CD4-positive, alpha-beta T cell (primary cell): Measurements from ENCODE around the gene OIP5. TPM values are rescaled to one million over a fixed set of nuclear protein-coding genes. Genes with fewer than 3 reads are reported as not detected.

Experiments used
- ATAC-seq: fragments of 200-7000 bp; cut with Tn5 transposase; one replicate; pipeline ENCODE4 v1.10.0; 2022; ENCODE audit warnings: mild to moderate bottlenecking; ENCODE audit not compliant: poor library complexity
- CTCF ChIA-PET: fragments of 350-600 bp; sonication (Branson Sonifier 250); formaldehyde crosslinking; loops from one replicate; lab custom pipeline; 2021; ENCODE audit warnings: antibody characterized with exemption, inconsistent platforms; lab: Charles Lee
- POLR2A ChIA-PET: fragments of 350-600 bp; sonication (Branson Sonifier 250); formaldehyde crosslinking; loops from one replicate; lab custom pipeline; 2021; ENCODE audit warnings: antibody characterized with exemption, inconsistent platforms; lab: Charles Lee
- DNase-seq, 14 experiments: peaks; one replicate each; pipeline ENCODE4 v3.0.0-alpha.2; 2013 to 2020; ENCODE audit warnings: mixed read lengths in 2 of 14
- H3K27ac ChIP-seq, 2 donors: one replicate each; pipeline versions ENCODE4 v1.5.1 to v1.7.0; 2013; ENCODE audit warnings: low read length in 2 of 2, low read depth in 1 of 2, mild to moderate bottlenecking in 1 of 2
- H3K27me3 ChIP-seq, 2 experiments: 1 replicate in 1 of 2; 2 replicates in 1 of 2; pipeline versions ENCODE4 v1.6.1 to v1.7.0; 2013; ENCODE audit warnings: low read length in 2 of 2, control low read depth in 1 of 2, mild to moderate bottlenecking in 1 of 2, moderate library complexity in 1 of 2; ENCODE audit not compliant: insufficient read depth in 2 of 2, control insufficient read depth in 1 of 2
- H3K36me3 ChIP-seq: one replicate; pipeline ENCODE4 v1.6.1; 2013; ENCODE audit warnings: low read length, control low read depth; ENCODE audit not compliant: insufficient read depth
- H3K4me1 ChIP-seq: one replicate; pipeline ENCODE4 v1.6.1; 2013; ENCODE audit warnings: low read length, control low read depth; ENCODE audit not compliant: insufficient read depth
- H3K4me3 ChIP-seq: one replicate; pipeline ENCODE4 v1.5.1; 2013; ENCODE audit warnings: mild to moderate bottlenecking, low read length, moderate library complexity
- H3K9me3 ChIP-seq, 2 experiments: 1 replicate in 1 of 2; 2 replicates in 1 of 2; pipeline versions ENCODE4 v1.6.1 to v1.7.0; 2013; ENCODE audit warnings: low read length in 2 of 2, mild to moderate bottlenecking in 2 of 2, control low read depth in 1 of 2, moderate library complexity in 1 of 2; ENCODE audit not compliant: control insufficient read depth in 1 of 2, insufficient read depth in 1 of 2
- H3K27ac Mint-ChIP-seq: one replicate; pipeline ENCODE4 v1.8.0; 2020; ENCODE audit warnings: mixed read lengths
- H3K27me3 Mint-ChIP-seq: one replicate; pipeline ENCODE4 v1.8.0; 2021; ENCODE audit warnings: mixed read lengths
- H3K36me3 Mint-ChIP-seq: one replicate; pipeline ENCODE4 v1.8.0; 2021; ENCODE audit warnings: low read depth, mixed read lengths
- H3K4me1 Mint-ChIP-seq: one replicate; pipeline ENCODE4 v1.8.0; 2021; ENCODE audit warnings: low read depth, mixed read lengths
- H3K4me3 Mint-ChIP-seq: one replicate; pipeline ENCODE4 v1.8.0; 2020; ENCODE audit warnings: mild to moderate bottlenecking, mixed read lengths
- H3K9me3 Mint-ChIP-seq: one replicate; pipeline ENCODE4 v1.8.0; 2020; ENCODE audit warnings: mixed read lengths
- intact Hi-C, 2 experiments: fragments of 100-400 bp; cut with DNase I in 1 of 2; cut with micrococcal nuclease in 1 of 2; formaldehyde crosslinking; loops; one replicate each; pipeline versions ENCODE4 v1.15.1 to v1.9.0; 2023 to 2025; cut with DNase I, micrococcal nuclease
- total RNA-seq, 174 experiments: library from RNA in 2 of 174; stranded (reverse) in 2 of 174; gene quantifications; one replicate each; pipeline ENCODE4 v1.2.3 and lab custom pipeline; 2021 to 2026
- TF ChIP-seq, protein P1 (sequence below): fragments of 200-600 bp; IDR thresholded peaks from one replicate; pipeline ENCODE4 v1.8.0; 2022; ENCODE audit warnings: antibody characterized with exemption, mild to moderate bottlenecking

OIP5 gene
- total RNA-seq, 2 experiments from 2014 or later = 0.20 to 0.36 TPM

DNA sequence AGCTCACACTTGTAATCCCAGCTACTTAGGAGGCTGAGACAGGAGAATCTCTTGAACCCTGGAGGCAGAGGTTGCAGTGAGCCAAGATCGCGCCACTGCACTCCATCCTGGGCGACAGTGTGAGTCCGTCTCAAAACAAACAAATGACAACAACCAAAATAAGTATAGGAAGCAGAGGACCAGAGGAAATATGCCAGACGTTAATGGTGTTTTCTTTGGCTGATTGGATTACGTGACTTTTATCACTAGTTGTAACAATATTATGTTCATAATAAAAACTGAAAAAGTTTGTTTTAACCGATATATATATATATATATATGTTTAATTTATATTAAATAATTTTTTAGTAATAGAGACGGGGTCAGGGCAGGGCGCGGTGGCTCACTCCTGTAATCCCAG lies 22.0 kb upstream of the OIP5 start:
- no peak for DNase-seq
- no peak overlapping the region for H3K4me3 ChIP-seq
- CTCF ChIA-PET = interaction anchor here (0.6 kb wide), 1 partner anchor 144 kb away, joined by 3 read pairs; no protein-coding TSS in a partner anchor

DNA sequence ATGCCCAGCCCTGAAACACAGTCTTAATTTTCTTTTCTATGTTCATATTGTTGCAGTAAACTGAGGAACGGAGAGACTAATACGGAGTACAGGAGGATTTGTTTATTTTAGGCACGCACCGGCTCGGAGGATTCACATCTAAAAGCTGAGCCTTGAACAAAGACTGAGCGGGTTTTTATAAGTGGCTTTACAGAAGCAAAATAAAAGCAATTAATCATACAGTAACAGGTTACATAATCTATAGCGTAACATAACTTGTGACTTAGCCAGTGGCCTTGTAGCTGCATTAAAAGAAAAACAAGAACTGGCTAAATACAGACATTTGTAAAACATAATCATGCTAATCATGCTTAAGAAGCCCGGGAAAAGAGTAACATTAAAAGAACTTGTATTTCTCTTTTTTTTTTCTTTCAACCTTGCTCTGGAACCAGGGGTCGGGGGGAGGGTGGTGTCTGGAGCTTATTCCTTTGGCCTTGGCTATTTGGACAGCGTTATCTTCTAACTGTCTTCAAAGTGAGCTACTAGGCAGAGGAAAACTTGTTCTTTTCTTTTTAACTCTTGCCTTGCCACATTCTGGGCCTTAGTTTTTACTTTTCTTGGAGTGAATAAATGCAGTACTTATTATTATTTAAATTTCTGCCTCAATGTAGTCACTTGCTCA lies 17.8 kb upstream of the OIP5 start:
- H3K4me1 ChIP-seq = no peaks in the 10 kb centered on the region
- peaks cover 3% of the 10 kb centered on the region for H3K36me3 ChIP-seq
- CTCF ChIA-PET = no interaction called here
- Mint-ChIP-seq H3K36me3 (no peaks in the 10 kb centered on the region), H3K27me3 (no peaks in the 10 kb centered on the region), H3K4me3 (no peak overlapping the region), H3K27ac (no peak overlapping the region), H3K4me1 (no peaks in the 10 kb centered on the region), H3K9me3 (no peaks in the 10 kb centered on the region)
- intact Hi-C loops = no loop called here
- ATAC-seq = no peak
- no peak overlapping the region for H3K4me3 ChIP-seq
- POLR2A ChIA-PET = no interaction called here
- DNase-seq = no peak
- H3K27me3 ChIP-seq = no peaks in the 10 kb centered on the region
- H3K27ac ChIP-seq = no peak overlapping the region
- TF ChIP-seq, protein P1, sequence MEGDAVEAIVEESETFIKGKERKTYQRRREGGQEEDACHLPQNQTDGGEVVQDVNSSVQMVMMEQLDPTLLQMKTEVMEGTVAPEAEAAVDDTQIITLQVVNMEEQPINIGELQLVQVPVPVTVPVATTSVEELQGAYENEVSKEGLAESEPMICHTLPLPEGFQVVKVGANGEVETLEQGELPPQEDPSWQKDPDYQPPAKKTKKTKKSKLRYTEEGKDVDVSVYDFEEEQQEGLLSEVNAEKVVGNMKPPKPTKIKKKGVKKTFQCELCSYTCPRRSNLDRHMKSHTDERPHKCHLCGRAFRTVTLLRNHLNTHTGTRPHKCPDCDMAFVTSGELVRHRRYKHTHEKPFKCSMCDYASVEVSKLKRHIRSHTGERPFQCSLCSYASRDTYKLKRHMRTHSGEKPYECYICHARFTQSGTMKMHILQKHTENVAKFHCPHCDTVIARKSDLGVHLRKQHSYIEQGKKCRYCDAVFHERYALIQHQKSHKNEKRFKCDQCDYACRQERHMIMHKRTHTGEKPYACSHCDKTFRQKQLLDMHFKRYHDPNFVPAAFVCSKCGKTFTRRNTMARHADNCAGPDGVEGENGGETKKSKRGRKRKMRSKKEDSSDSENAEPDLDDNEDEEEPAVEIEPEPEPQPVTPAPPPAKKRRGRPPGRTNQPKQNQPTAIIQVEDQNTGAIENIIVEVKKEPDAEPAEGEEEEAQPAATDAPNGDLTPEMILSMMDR = no peak
- no peaks in the 10 kb centered on the region for H3K9me3 ChIP-seq

More for the DNA sequence above, 22.0 kb upstream of the OIP5 start:
- TF ChIP-seq, protein P1 = no peak
- Mint-ChIP-seq H3K27me3 (no peaks in the 10 kb centered on the region), H3K4me3 (no peak overlapping the region), H3K9me3 (no peaks in the 10 kb centered on the region), H3K4me1 (no peaks in the 10 kb centered on the region), H3K27ac (no peak overlapping the region), H3K36me3 (no peaks in the 10 kb centered on the region)
- Histone ChIP-seq H3K27me3 (no peaks in the 10 kb centered on the region), H3K4me1 (no peaks in the 10 kb centered on the region), H3K36me3 (peaks cover 3% of the 10 kb centered on the region), H3K9me3 (no peaks in the 10 kb centered on the region), H3K27ac (no peak overlapping the region)
- no peak for ATAC-seq
- POLR2A ChIA-PET = no interaction called here
- intact Hi-C loops = no loop called here

DNA sequence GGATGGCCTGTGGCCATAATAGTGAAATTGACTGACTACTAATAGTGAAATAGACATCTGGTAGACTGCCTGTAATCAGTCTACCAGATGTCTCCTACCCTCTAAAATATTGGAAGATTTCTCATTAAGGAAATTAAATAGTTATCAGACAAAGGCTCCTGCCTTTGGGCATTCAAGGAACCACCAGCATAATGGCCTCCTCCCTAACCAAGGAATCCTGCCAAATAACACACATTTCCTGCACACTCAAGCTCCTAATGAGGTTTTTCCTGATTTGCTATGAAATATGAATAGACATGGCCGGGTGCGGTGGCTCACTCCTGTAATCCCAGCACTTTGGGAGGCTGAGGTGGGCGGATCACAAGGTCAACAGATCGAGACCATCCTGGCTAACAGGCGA lies 14.8 kb upstream of the OIP5 start:
- CTCF ChIA-PET = no interaction called here
- no peak for DNase-seq
- Mint-ChIP-seq H3K27me3 (no peaks in the 10 kb centered on the region), H3K4me1 (no peaks in the 10 kb centered on the region), H3K27ac (no peak overlapping the region), H3K9me3 (no peaks in the 10 kb centered on the region), H3K36me3 (no peaks in the 10 kb centered on the region), H3K4me3 (no peak overlapping the region)
- no peak for ATAC-seq
- no peak overlapping the region for H3K27ac ChIP-seq
- intact Hi-C loops = no loop called here
- no peaks in the 10 kb centered on the region for H3K4me1 ChIP-seq
- POLR2A ChIA-PET = no interaction called here
- peaks cover 3% of the 10 kb centered on the region for H3K36me3 ChIP-seq
- no peaks in the 10 kb centered on the region for H3K9me3 ChIP-seq
- TF ChIP-seq, protein P1 = no peak
- H3K4me3 ChIP-seq = no peak overlapping the region
- no peaks in the 10 kb centered on the region for H3K27me3 ChIP-seq
